Progenitor cell of endocrine pancreas (in vitro differentiated cells): ENCODE results near the gene MLLT3. TPM values are rescaled to one million over a fixed set of nuclear protein-coding genes. Genes with fewer than 3 reads are reported as not detected.

Experiments used
- DNase-seq: peaks from one replicate; pipeline ENCODE4 v3.0.0; 2021; ENCODE audit warnings: low spot score; ENCODE audit not compliant: unreplicated experiment
- H3K27ac Mint-ChIP-seq: 2 replicates; pipeline ENCODE4 v1.8.0; 2021; ENCODE audit warnings: mild to moderate bottlenecking, moderate library complexity, mixed read lengths
- H3K27me3 Mint-ChIP-seq: 2 replicates; pipeline ENCODE4 v1.8.0; 2021; ENCODE audit warnings: mixed read lengths
- H3K36me3 Mint-ChIP-seq: 2 replicates; pipeline ENCODE4 v1.8.0; 2022; ENCODE audit warnings: mixed read lengths; ENCODE audit not compliant: insufficient read depth
- H3K4me1 Mint-ChIP-seq: 2 replicates; pipeline ENCODE4 v1.8.0; 2021; ENCODE audit warnings: low read depth, mixed read lengths
- H3K4me3 Mint-ChIP-seq: 2 replicates; pipeline ENCODE4 v1.8.0; 2021; ENCODE audit warnings: low read depth, mild to moderate bottlenecking, moderate library complexity, mixed read lengths
- H3K9me3 Mint-ChIP-seq: 2 replicates; pipeline ENCODE4 v1.8.0; 2021; ENCODE audit warnings: low read depth, mixed read lengths
- CTCF ChIP-seq: fragments of 200-600 bp; sonication (generic); IDR thresholded peaks from one replicate; pipeline ENCODE4 v1.5.0; 2021; ENCODE audit warnings: antibody characterized with exemption, mild to moderate bottlenecking; ENCODE audit not compliant: unreplicated experiment
- total RNA-seq: library from RNA; stranded (reverse); gene quantifications from 2 replicates; pipeline ENCODE4 v1.2.1, GENCODE V29; 2021

The MLLT3 gene
- total RNA-seq, 1 donor from 2014 or later: 25.8 TPM

GRCh38 chr9:20403346-20403745 is 219.0 kb downstream of the MLLT3 start:
- Mint-ChIP-seq H3K27ac (no peak overlapping the region), H3K9me3 (no peaks in the 10 kb centered on the region), H3K36me3 (peaks cover 2% of the 10 kb centered on the region)

GRCh38 chr9:20402273-20402875 is 219.9 kb downstream of the MLLT3 start:
- Mint-ChIP-seq H3K4me1 (no peaks in the 10 kb centered on the region), H3K27me3 (no peaks in the 10 kb centered on the region), H3K27ac (no peak overlapping the region)

More at GRCh38 chr9:20403346-20403745, 219.0 kb downstream of the MLLT3 start:
- DNase-seq: no peak
- Mint-ChIP-seq H3K4me1 (no peaks in the 10 kb centered on the region), H3K4me3 (no peak overlapping the region), H3K27me3 (no peaks in the 10 kb centered on the region)
- no peak for TF ChIP-seq CTCF

GRCh38 chr9:20398536-20399338 is 223.6 kb downstream of the MLLT3 start:
- H3K36me3 Mint-ChIP-seq: peaks cover 2% of the 10 kb centered on the region
- no peaks in the 10 kb centered on the region for H3K4me1 Mint-ChIP-seq
- H3K27ac Mint-ChIP-seq: no peak overlapping the region
- no peaks in the 10 kb centered on the region for H3K9me3 Mint-ChIP-seq
- no peak for TF ChIP-seq CTCF
- no peaks in the 10 kb centered on the region for H3K27me3 Mint-ChIP-seq
- DNase-seq: no peak
- no peak overlapping the region for H3K4me3 Mint-ChIP-seq

More at GRCh38 chr9:20402273-20402875, 219.9 kb downstream of the MLLT3 start:
- no peak for TF ChIP-seq CTCF
- Mint-ChIP-seq H3K36me3 (peaks cover 2% of the 10 kb centered on the region), H3K9me3 (no peaks in the 10 kb centered on the region), H3K4me3 (no peak overlapping the region)
- DNase-seq: no peak

GRCh38 chr9:20397348-20397747 is 225.0 kb downstream of the MLLT3 start:
- no peak overlapping the region for H3K27ac Mint-ChIP-seq
- H3K9me3 Mint-ChIP-seq: no peaks in the 10 kb centered on the region
- no peaks in the 10 kb centered on the region for H3K4me1 Mint-ChIP-seq
- TF ChIP-seq CTCF: no peak
- no peaks in the 10 kb centered on the region for H3K36me3 Mint-ChIP-seq
- no peak for DNase-seq
- H3K4me3 Mint-ChIP-seq: no peak overlapping the region
- no peaks in the 10 kb centered on the region for H3K27me3 Mint-ChIP-seq

GRCh38 chr9:20396509-20396908 is 225.8 kb downstream of the MLLT3 start:
- H3K4me3 Mint-ChIP-seq: no peak overlapping the region
- H3K27ac Mint-ChIP-seq: no peak overlapping the region
- no peaks in the 10 kb centered on the region for H3K27me3 Mint-ChIP-seq
- no peaks in the 10 kb centered on the region for H3K36me3 Mint-ChIP-seq
- TF ChIP-seq CTCF: no peak
- H3K4me1 Mint-ChIP-seq: no peaks in the 10 kb centered on the region
- H3K9me3 Mint-ChIP-seq: no peaks in the 10 kb centered on the region
- no peak for DNase-seq
